ENCODE results near the gene MRPS5.
"Not testable (repeated sequence)": the region's sequence is repeated elsewhere in the genome, so short reads cannot be mapped to it uniquely, and the experiment has no call there.

Gene MRPS5

DNA sequence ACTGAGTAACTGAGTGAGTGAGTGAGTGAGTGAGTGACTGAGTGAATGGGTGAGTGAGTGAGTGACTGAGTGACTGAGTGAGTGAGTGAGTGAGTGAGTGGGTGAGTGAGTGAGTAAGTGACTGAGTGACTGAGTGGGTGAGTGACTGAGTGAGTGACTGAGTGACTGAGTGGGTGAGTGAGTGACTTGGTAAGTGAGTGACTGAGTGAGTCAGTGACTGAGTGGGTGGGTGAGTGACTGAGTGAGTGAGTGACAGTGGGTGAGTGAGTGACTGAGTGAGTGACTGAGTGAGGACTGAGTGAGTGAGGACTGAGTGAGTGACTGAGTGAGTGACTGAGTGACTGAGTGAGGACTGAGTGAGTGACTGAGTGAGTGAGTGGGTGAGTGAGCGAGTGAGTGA lies 82.2 kb downstream of the MRPS5 start:
- DNase-seq (ENCODE audit: low spot score) = no peak
- TF ChIP-seq, protein P1, sequence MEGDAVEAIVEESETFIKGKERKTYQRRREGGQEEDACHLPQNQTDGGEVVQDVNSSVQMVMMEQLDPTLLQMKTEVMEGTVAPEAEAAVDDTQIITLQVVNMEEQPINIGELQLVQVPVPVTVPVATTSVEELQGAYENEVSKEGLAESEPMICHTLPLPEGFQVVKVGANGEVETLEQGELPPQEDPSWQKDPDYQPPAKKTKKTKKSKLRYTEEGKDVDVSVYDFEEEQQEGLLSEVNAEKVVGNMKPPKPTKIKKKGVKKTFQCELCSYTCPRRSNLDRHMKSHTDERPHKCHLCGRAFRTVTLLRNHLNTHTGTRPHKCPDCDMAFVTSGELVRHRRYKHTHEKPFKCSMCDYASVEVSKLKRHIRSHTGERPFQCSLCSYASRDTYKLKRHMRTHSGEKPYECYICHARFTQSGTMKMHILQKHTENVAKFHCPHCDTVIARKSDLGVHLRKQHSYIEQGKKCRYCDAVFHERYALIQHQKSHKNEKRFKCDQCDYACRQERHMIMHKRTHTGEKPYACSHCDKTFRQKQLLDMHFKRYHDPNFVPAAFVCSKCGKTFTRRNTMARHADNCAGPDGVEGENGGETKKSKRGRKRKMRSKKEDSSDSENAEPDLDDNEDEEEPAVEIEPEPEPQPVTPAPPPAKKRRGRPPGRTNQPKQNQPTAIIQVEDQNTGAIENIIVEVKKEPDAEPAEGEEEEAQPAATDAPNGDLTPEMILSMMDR (IDR thresholded peaks at IDR 0.05; ENCODE audit: extremely low read depth, insufficient read depth, missing control alignments) = no peak
- in situ Hi-C loops (cut with MboI; ENCODE audit: low pct_unique_long_range_greater_than_20kb, low sequenced_read_pairs, unreplicated experiment) = no loop called here

DNA sequence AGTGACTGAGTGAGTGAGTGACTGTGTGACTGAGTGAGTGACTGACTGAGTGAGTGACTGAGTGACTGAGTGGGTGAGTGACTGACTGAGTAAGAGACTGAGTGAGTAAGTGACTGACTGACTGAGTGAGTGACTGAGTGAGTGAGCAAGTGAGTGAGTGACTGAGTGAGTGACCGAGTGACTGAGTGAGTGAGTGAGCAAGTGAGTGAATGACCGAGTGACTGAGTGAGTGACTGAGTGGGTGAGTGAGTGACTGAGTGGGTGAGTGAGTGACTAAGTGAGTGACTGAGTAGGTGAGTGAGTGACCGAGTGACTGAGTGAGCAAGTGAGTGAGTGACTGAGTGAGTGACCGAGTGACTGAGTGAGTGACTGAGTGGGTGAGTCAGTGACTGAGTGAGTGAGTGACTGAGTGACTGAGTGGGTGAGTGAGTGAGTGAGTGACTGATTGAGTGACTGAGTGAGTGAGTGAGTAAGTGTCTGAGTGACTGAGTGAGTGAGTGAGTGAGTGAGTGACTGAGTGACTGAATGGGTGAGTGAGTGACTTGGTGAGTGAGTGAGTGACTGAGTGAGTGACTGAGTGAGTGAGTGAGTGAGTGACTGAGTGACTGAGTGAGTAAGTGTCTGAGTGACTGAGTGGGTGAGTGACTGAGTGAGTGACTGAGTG lies 82.8 kb downstream of the MRPS5 start:
- no peak for DNase-seq (ENCODE audit: low spot score)
- TF ChIP-seq, protein P1 (IDR thresholded peaks at IDR 0.05; ENCODE audit: extremely low read depth, insufficient read depth, missing control alignments) = no peak
- in situ Hi-C loops (cut with MboI; ENCODE audit: low pct_unique_long_range_greater_than_20kb, low sequenced_read_pairs, unreplicated experiment) = no loop called here

DNA sequence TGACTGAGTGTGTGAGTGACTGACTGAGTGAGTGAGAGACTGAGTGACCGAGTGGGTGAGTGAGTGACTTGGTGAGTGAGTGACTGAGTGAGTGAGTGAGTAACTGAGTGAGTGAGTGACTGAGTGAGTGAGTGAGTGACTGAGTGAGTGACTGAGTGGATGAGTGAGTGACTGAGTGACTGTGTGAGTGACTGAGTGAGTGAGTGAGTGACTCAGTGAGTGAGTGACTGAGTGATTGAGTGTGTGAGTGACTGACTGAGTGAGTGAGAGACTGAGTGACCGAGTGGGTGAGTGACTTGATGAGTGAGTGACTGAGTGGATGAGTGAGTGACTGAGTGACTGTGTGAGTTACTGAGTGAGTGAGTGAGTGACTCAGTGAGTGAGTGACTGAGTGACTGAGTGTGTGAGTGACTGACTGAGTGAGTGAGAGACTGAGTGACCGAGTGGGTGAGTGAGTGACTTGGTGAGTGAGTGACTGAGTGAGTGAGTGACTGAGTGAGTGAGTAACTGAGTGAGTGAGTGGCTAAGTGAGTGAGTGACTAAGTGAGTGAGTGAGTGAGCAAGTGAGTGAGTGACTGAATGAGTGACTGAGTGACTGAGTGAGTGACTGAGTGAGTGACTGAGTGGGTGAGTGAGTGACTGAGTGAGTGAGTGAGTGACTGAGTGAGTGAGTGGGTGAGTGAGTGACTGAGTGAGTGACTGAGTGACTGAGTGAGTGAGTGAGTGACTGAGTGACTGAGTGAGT lies 83.6 kb downstream of the MRPS5 start:
- in situ Hi-C loops (cut with MboI; ENCODE audit: low pct_unique_long_range_greater_than_20kb, low sequenced_read_pairs, unreplicated experiment); DNase-seq (ENCODE audit: low spot score): not testable (repeated sequence)

DNA sequence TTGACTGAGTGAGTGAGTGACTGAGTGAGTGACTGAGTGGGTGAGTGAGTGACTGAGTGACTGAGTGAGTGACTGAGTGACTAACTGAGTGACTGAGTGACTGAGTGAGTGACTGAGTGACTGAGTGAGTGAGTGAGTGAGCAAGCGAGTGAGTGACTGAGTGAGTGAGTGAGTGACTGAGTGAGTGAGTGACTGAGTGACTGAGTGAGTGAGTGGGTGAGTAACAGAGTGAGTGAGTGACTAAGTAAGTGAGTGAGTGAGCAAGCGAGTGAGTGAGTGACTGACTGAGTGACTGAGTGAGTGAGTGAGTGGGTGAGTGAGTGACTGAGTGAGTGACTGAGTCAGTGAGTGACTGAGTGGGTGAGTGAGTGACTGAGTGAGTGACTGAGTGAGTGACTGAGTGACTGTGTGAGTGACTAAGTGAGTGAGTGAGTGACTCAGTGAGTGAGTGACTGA lies 84.2 kb downstream of the MRPS5 start:
- in situ Hi-C loops (cut with MboI; ENCODE audit: low pct_unique_long_range_greater_than_20kb, low sequenced_read_pairs, unreplicated experiment) = no loop called here

DNA sequence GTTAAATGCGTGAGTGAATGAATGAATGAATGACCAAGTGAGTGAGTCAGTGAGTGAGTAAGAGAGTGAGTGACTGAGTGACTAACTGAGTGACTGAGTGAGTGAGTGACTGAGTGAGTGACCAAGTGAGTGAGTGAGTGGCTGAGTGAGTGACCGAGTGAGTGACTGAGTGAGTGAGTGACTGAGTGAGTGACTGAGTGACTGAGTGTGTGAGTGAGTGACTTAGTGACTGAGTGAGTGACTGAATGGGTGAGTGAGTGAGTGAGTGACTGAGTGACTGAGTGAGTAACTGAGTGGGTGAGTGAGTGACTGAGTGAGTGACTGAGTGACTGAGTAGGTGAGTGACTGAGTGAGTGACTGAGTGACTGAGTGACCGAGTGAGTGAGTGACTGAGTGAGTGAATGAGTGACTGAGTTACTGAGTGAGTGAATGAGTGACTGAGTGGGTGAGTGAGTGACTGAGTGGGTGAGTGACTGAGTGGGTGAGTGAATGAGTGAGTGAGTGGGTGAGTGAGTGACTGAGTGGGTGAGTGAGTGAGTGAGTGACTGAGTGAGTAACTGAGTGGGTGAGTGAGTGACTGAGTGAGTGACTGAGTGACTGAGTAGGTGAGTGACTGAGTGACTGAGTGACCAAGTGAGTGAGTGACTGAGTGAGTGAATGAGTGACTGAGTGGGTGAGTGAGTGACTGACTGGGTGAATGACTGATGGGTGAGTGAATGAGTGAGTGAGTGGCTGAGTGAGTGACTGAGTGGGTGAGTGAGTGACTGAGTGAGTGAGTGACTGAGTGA lies 84.8 kb downstream of the MRPS5 start:
- in situ Hi-C loops (cut with MboI; ENCODE audit: low pct_unique_long_range_greater_than_20kb, low sequenced_read_pairs, unreplicated experiment) = no loop called here
- DNase-seq (ENCODE audit: low spot score) = no peak
- TF ChIP-seq, protein P1 (IDR thresholded peaks at IDR 0.05; ENCODE audit: extremely low read depth, insufficient read depth, missing control alignments) = no peak

More for the DNA sequence above, 84.2 kb downstream of the MRPS5 start:
- TF ChIP-seq, protein P1 (IDR thresholded peaks at IDR 0.05; ENCODE audit: extremely low read depth, insufficient read depth, missing control alignments) = no peak
- no peak for DNase-seq (ENCODE audit: low spot score)

All from GM13977 (cell line).